ENCODE data around the gene CDC42BPB. TPM values are rescaled to one million over a fixed set of nuclear protein-coding genes. Genes with fewer than 3 reads are reported as not detected.

CDC42BPB gene
- total and polyA plus RNA-seq, 2 of the 13 experiments (the other 11 are each of a cell fraction or from before 2014, with no cell fraction given), result 19.7 to 32.3 TPM

- TF ChIP-seq ZNF687 (CRISPR knock-in tag; IDR thresholded peaks at IDR 0.05), result peak; percentile 70
- no peak for TF ChIP-seq ZNF501 (CRISPR knock-in tag; IDR thresholded peaks at IDR 0.05)
- TF ChIP-seq SNAI1 (CRISPR knock-in tag; IDR thresholded peaks at IDR 0.05; ENCODE audit: borderline replicate concordance), result no peak
- 0 out of 2 replicates have a peak, but pooled peaks have one; percentile 35 for TF ChIP-seq DNMT1 (CRISPR knock-in tag; IDR thresholded peaks at IDR 0.05)
- peak; percentile 52; the same call in 1 of the 2 replicates for TF ChIP-seq NRL (CRISPR knock-in tag; IDR thresholded peaks at IDR 0.05; ENCODE audit: borderline replicate concordance)
- no peak for TF ChIP-seq ZNF713 (CRISPR knock-in tag; IDR thresholded peaks at IDR 0.05)
- TF ChIP-seq GABPB1 (CRISPR knock-in tag; IDR thresholded peaks at IDR 0.05), result peak; percentile 24; the same call in 1 of the 2 replicates
- peak; percentile 31; the same call in 1 of the 2 replicates for TF ChIP-seq HIC2 (CRISPR knock-in tag; IDR thresholded peaks at IDR 0.05; ENCODE audit: low read depth)
- no peak for TF ChIP-seq SOX13 (IDR thresholded peaks at IDR 0.05)
- TF ChIP-seq SOX13 (CRISPR knock-in tag; conservative IDR thresholded peaks at IDR 0.05 in 1 of 2, IDR thresholded peaks at IDR 0.05 in 1 of 2), result no peak
- peak; percentile 86 for TF ChIP-seq UBTF (CRISPR knock-in tag; IDR thresholded peaks at IDR 0.05)
- TF ChIP-seq AKAP8 (CRISPR knock-in tag; IDR thresholded peaks at IDR 0.05), result 0 out of 2 replicates have a peak, but pooled peaks have one; percentile 47
- TF ChIP-seq HNRNPL (IDR thresholded peaks at IDR 0.05; ENCODE audit: low read depth, low read length), result peak; percentile 81; the same call in 1 of the 2 replicates
- TF ChIP-seq TBX2 (CRISPR knock-in tag; IDR thresholded peaks at IDR 0.05; ENCODE audit: borderline replicate concordance), result peak; percentile 9; the same call in 1 of the 2 replicates
- no peak for TF ChIP-seq DPF2 (CRISPR knock-in tag; IDR thresholded peaks at IDR 0.05; ENCODE audit: borderline replicate concordance, low read depth)
- peak; percentile 46; the same call in 1 of the 2 replicates for TF ChIP-seq ELF1 (CRISPR knock-in tag; IDR thresholded peaks at IDR 0.05)
- no peak for TF ChIP-seq CERS6 (CRISPR knock-in tag; IDR thresholded peaks at IDR 0.05)
- no peak for TF ChIP-seq IKZF1 (IDR thresholded peaks at IDR 0.05)
- TF ChIP-seq ARNTL (CRISPR knock-in tag; IDR thresholded peaks at IDR 0.05), result no peak
Measured at GRCh38 chr14:103089386-103090335, 32.3 kb upstream of the CDC42BPB start (continued).
